NCI-H146 (cell line): ENCODE data around the gene IDUA.
"Not testable (repeated sequence)": the region's sequence is repeated elsewhere in the genome, so short reads cannot be mapped to it uniquely, and the experiment has no call there.

Experiments
- DNase-seq: peaks from one replicate; lab custom pipeline; 2025; lab: John Stamatoyannopoulos, UW

IDUA gene

DNA sequence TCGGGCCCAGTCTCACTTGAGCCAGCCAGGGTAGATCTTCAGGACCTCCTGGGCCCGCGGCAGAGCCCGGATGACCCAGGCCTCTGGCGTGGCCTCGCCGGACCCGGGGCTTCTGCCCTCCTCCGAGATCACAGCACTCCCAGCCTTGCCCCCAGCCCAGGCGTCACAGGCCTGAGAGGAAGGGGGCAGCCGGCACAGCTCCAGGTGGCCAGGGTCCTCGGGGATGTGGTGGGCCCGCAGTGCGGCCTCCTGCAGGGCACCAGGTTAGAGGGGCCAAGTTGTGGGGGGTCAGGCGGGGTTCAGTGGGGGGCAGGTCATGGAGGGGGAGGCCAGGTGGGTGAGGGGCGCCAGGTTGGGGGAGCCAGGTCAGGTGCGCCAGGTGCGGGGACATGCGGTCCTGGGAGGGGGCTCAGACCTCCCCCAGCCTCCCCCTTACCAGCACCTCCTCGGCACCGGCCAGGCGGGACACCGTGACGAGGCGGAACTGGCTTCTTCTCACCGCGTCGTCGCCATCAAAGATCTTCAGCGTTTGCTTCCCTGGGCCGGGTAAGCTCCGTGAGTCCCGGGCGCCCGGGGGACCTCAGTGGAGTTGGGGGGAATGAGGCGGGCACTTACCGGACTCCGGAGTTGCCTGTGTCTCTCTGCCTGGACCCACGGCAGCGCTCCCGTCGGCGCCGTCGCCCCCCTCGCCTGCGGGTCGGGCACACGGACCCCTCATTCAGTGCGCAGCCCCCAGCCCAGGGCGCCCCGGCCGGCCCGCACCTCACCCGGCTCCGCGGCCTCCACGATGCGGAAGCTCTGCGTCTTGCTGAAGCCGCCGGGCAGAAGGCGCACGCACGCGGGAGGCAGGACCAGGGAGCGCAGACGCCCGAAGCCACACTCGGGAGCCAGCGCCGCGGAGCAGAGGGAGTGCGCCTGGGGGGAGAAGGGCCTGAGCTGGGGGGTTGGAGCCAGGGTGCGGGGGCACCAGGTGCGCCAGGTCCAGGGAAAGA is 19.4 kb upstream of the IDUA start:
- no peak for DNase-seq

DNA sequence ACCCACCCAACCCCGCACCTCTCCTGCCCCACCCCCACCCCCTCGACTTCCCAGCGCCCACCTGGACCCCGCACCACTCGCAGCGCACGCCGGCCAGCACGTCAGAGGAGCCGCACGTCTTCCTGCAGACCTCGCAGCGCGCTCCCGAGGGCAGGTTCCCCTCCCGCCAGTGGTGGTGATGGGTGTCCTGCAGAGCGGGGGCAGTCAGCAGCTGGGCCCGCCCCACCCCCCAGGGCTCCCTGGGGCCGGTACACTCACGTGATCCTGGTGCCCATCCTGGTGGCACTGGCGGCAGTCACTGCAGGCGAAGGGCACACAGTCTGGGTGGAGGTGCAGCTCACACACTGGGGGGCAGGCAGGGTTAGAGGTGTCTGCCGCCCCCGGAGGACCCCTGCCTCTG is 18.6 kb upstream of the IDUA start:
- DNase-seq, result peak; percentile 35

DNA sequence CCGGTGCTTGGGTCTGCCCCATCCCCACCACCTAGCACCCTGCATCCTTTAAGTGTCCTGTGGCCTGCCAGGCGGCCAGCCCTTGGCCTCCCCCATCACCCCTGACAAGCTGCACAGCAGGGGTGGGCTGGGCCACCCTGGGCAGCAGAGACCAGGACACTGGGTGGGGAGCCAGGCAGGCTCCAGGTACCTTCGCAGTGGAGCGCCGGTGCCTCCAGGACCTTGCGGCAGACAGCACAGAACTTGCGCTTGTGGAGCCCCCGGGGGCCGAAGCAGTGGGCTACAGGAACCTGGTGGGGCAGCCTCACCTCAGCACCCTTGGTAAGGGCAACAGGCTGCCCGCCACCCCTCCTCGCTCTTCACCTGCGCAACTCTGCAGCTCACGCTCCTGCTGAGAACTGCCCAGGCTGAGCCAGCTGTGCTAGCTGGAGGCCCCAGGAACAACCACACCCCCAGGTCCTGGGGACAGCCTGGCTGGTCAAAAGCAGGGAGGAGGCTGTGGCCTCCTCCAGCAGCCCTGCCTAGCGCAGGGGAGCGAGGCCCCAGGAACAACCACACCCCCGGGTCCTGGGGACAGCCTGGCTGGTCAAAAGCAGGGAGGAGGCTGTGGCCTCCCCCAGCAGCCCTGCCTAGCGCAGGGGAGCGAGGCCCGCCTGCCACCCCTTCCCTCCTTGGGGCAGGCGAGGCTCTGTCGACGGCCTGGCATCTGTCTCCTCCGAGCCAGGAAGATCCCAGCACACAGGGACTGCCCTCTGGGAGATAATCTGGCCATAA is 18.0 kb upstream of the IDUA start:
- peak; percentile 54 for DNase-seq

- DNase-seq, result no peak
These were observed 16.6 kb upstream of the IDUA start for GRCh38 chr4:970046-970745.

DNA sequence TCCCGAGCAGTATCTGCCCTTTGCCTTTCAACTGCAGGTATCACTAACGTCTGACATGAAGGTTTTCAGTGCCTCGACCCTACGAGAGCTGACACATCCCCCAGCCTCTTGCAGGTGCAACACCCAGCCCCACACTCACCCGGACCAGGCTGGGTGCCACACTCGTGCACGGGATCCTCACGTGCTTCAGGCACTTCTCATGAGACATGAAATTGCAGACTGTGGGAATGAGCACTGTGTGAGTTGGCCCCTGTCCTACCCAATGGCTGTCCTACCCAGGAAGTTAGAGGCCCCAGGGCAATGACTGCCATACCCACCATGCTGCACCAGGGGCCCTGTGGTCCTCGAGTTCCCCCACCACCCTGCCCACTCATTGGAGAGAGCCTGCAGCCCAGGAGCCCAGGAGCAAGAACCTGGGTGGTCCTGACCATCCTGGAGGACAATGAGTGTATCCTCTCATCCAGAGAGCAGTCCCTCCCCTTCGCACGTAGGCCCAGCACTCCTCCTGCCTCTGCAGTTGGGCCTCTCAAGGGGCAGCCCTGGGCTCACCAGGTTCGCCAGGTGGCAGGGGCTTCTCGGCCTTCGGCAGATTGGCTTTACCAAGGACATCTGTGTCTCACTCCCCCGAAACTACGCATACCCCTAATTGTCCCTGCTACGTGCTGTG is 15.9 kb upstream of the IDUA start:
- no peak for DNase-seq

- DNase-seq, result no peak
These were observed 15.0 kb upstream of the IDUA start for GRCh38 chr4:971666-972500.

- DNase-seq, result no peak
These were observed 14.0 kb upstream of the IDUA start for GRCh38 chr4:972651-973424.

DNA sequence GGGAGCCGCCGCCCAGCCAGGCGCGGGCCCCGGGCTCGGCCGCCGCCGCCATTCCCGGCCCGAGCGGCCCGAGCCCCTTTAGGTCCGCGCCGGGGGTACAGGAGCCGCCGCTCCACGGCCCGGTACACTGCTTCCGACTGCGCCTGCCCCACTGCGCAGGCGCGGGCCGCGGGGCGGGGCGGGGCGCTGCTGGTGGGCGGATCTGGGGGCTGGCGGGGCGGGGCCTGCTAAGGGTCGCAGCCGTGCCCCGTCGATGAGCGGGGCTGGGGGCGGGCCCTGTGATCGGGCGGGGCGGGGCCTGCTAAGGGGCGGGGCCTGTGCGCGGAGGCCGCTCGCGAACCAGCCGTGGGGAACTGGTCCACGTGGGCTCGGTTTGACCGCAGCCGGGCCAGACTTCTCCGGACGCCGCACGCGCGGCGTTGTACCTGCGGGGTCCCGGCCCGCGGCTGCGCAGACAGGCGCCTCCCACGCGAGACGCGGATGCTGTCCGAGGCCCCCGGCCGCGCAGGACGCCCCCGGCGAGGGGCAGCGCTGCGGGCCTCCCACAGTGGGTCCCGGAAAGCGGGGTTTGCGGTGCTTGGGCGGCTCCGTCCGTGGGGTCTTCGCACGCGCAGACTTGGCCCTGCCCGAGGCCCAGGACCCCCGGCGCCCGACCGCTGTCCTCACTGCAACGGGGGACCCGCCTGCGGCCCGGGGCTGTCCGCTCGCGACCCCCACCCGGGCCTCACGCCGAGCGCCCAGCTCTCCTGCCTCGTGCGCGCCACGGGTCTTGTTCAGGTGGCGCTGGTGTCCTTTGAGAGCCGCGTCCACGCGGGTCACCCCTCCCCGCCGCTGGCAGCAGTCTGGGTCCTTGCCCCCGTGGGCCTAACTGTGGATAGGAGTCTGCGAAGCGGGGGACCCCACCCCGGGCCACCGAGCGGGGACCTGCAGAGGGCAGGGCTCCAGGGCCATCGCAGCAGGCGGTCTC is 13.1 kb upstream of the IDUA start, which contains the start of gene DGKQ:
DGKQ (minus strand) TSS at position 139 of the 967 bp plus-strand sequence; CDS start at position 52, 87 bp downstream.
- peak; percentile 45 for DNase-seq

DNA sequence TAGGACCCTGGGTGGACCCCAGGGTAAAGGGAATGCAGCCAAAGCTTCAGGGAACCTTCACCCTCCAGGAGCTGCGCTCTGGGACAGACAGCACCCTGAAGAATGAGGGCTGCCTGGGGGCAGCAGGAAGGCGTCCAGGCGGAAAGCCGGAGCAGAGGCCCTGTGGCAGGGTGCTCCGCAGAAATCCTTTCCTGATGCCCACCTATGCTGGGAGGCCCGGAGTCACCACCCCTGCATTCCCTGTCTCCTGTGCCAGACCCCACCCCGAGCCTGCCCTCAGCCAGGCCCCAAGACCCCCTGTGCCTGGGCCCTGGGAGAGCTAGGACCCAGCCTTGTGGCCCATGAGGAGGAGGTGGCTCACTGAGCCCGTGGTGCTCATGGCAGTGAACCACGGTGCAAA is 12.2 kb upstream of the IDUA start:
- DNase-seq, result no peak

GRCh38 chr4:976016-976415 is 10.8 kb upstream of the IDUA start:
- DNase-seq, result not testable (repeated sequence)

DNA sequence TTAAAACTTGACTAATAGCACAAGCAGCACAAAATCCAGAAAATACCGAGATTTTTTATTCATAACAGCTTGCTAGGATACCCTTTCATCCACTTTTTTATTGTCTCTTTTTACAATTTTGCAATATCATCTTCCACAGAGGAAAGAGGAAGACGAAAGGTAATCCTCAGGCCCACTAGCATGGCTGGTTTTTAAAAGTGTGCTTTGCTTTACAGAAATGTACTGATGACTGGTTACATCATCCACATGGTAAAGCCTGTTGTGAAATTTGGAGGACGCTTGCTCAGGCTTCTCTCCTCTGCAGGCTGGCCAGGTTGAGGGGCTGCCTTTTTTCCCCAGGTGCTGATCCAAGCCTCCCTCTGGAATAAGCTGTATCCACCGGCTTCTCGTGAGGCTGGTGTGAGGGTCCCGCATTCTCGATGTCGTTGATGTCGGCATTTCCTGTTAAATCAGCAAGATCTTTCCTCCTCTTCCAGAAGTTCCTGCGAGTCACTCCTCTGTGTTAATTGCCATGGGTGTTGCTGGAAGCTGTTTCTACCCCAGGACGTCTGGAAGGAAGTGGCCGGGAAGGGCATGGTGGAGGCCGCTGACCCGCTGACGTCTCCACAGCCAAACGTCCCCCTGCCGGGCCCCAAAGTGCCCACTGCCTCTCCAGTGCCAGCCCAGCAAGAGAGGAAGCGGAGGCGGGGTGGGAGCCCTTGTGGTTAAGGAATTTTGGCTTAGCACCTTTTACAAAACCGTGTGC is 7.7 kb upstream of the IDUA start:
- no peak for DNase-seq

DNA sequence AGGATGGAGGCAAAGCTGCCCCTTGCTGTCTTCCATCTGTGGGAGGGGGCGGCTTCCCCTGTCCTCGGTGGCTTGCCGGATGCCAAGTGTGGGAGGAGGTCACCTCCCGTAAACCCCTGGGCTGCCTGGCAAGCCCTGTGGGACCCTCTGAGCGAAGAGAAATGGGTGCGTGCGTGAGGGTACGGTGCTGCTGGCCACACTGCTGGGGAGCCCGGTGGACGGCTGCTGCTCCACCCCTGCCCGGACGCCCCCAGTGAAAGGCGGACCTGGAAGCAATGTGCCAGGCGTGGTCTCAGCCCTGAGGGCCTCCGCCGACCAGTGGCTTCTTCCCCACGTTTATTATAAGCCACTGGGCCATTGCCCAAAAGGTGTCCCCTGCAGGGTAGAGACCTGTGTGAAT is 4.6 kb upstream of the IDUA start:
- no peak for DNase-seq

GRCh38 chr4:982814-983213 is 4.0 kb upstream of the IDUA start:
- DNase-seq, result no peak

GRCh38 chr4:984336-985054 is 2.3 kb upstream of the IDUA start:
- no peak for DNase-seq

DNA sequence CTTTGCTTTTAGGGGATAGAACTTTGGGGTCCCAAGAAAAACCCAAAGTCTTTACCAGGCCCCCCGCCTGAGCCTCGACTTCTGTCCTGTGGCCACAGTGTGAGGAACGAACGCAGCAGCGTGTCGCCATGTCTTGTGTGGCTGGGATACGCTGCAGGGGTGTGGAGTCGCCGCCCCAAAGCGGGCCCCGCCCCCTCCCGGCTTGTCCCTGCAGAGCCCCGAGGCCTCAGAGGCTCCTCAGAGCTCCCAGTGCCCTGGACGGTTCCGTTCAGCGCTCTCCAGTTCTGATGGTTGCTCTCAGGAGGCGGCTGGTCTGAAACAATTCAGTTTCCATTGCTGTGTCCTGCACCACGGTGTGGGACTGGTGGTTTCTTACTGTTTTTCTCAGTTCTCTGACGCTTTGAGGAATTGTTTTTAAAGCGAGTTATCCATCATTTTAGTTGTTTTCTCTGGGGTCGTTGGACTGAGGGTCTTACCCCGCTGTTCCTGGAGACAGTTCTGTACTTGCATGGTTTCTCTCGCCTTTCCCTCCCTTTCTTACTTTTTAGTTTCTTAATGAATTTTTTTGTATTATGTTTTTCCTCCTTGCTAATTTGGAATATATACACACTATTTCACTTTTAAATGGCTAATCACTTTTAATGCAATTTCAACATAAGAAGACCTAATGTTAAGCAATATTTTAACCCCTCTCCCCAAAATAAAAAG is 1.6 kb upstream of the IDUA start:
- peak; percentile 27 for DNase-seq

GRCh38 chr4:986428-986878 is 391 bp upstream of the IDUA start:
- no peak for DNase-seq
